D341Med (cell line): Measurements from ENCODE around the gene IL20RA.
"Not testable (repeated sequence)": the region's sequence is repeated elsewhere in the genome, so short reads cannot be mapped to it uniquely, and the experiment has no call there.

Source experiments
- DNase-seq: peaks from one replicate; pipeline ENCODE4 v3.0.0; 2012; ENCODE audit warnings: low spot score

IL20RA gene

GRCh38 chr6:136971609-136972008, 73.2 kb downstream of the IL20RA start:
- DNase-seq: no peak

GRCh38 chr6:136969930-136970329, 74.8 kb downstream of the IL20RA start:
- DNase-seq: no peak

GRCh38 chr6:136969433-136969832, 75.3 kb downstream of the IL20RA start:
- no peak for DNase-seq

GRCh38 chr6:136968837-136969236, 75.9 kb downstream of the IL20RA start:
- DNase-seq: no peak

- DNase-seq: peak; percentile 78
Measured at GRCh38 chr6:136967876-136968752, 76.7 kb downstream of the IL20RA start.

- no peak for DNase-seq
Measured at GRCh38 chr6:136964398-136964797, 80.4 kb downstream of the IL20RA start.

GRCh38 chr6:136963259-136963658, 81.5 kb downstream of the IL20RA start:
- DNase-seq: no peak

- no peak for DNase-seq
Measured at GRCh38 chr6:136962661-136963060, 82.1 kb downstream of the IL20RA start.

- DNase-seq: no peak
Measured at GRCh38 chr6:136961848-136962247, 82.9 kb downstream of the IL20RA start.

- DNase-seq: no peak
Measured at GRCh38 chr6:136960781-136961180, 84.0 kb downstream of the IL20RA start.

- DNase-seq: not testable (repeated sequence)
Measured at GRCh38 chr6:136959935-136960334, 84.8 kb downstream of the IL20RA start.

- DNase-seq: no peak
Measured at GRCh38 chr6:136959471-136959891, 85.3 kb downstream of the IL20RA start.

GRCh38 chr6:136958168-136958567, 86.6 kb downstream of the IL20RA start:
- DNase-seq: no peak

- no peak for DNase-seq
Measured at GRCh38 chr6:136956590-136957544, 87.9 kb downstream of the IL20RA start.

- no peak for DNase-seq
Measured at GRCh38 chr6:136955123-136955522, 89.6 kb downstream of the IL20RA start.

- no peak for DNase-seq
Measured at GRCh38 chr6:136952714-136953260, 92.0 kb downstream of the IL20RA start.

GRCh38 chr6:136950436-136951126, 94.2 kb downstream of the IL20RA start:
- no peak for DNase-seq
